UCSD-AML1 (cell line): ENCODE measurements around the gene PYCARD.
A peak's percentile ranks its signal among the peaks of the same experiment; 100 is the strongest.
"Not testable (repeated sequence)": the region's sequence is repeated elsewhere in the genome, so short reads cannot be mapped to it uniquely, and the experiment has no call there.

Experiments used
- DNase-seq: peaks from one replicate; lab custom pipeline; 2025; ENCODE audit not compliant: unreplicated experiment; lab: John Stamatoyannopoulos, UW

Gene PYCARD

DNA sequence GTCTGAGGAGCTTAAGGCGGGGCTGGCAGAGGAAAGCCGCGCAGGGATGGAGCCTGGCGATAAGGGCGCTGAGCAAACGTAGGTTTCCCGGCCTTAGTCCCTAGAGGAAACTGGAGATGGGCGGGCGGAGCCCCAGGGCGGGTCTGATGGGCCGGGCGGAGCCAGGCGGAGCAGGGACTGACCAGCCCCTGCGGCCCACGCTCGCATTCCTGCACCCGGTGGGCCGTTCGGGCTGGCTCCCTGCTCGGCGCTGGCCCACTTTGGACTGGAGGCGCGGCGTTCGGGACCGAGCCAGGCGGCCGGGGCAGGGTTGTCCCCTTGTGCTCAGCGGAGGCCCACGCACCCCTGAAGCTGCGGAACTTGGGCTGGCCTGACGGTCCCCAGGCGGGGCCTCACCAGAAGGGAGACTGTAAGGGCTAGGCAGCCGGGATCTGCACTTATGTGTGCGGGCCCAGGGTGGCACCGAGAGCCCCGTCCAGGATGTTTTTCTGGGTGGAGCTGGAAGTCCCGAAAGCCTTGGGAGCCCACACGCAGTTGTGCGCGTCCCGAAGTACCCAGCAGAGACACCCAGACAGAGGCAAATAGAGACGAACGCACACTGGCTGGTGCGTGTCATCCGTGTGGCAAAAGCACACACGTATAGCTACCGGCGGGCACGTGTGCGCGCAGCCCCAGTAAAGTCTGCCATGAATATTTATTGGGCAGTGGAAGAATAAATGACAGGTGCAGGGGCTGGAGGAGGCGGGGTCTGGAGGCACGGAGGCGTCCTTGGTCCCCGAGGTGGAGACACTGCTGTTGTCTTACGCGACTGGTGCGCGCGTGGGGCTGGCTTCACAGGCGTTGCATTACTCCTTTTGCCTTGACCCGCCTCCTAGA, 13.0 kb upstream of the PYCARD start:
- no peak for DNase-seq

DNA sequence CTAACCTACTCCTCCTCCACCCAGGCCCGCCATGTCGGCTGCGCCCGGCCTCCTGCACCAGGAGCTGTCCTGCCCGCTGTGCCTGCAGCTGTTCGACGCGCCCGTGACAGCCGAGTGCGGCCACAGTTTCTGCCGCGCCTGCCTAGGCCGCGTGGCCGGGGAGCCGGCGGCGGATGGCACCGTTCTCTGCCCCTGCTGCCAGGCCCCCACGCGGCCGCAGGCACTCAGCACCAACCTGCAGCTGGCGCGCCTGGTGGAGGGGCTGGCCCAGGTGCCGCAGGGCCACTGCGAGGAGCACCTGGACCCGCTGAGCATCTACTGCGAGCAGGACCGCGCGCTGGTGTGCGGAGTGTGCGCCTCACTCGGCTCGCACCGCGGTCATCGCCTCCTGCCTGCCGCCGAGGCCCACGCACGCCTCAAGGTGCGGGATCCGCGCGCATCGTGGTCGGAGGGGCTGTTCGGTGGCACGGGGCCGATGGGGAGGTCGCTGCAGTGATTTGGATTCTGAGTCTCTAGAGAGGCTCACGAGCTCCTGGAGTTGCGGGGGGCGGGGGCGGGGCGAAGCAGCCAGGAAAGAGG, 12.2 kb upstream of the PYCARD start:
- DNase-seq, result no peak

GRCh38 chr16:31213877-31214707, 11.5 kb upstream of the PYCARD start, which contains the start of gene TRIM72:
Gene TRIM72, plus strand, starts transcription at chr16:31214119. Its CDS starts 620 bp downstream, at chr16:31214739.
- no peak for DNase-seq

- DNase-seq, result no peak
Observed at GRCh38 chr16:31213342-31213741, 10.8 kb upstream of the PYCARD start.

DNA sequence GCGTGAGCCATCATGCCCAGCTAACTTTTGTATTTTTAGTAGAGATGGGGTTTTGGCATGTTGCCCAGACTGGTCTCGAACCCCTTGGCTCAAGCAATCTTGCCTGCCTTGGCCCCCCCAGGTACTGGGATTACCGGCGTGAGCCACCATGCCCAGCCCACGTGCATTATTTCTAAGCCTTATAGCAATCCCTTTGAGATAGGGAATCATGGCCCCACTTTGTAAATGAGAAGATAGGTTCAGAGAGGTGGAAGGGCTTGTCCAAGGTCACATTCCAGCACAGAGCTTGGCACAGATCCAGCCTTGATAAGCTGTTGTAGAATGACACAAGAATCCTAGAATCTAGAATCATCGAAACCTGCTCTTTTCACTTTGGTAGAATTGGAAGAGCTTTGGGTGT, 4.2 kb upstream of the PYCARD start:
- no peak for DNase-seq

DNA sequence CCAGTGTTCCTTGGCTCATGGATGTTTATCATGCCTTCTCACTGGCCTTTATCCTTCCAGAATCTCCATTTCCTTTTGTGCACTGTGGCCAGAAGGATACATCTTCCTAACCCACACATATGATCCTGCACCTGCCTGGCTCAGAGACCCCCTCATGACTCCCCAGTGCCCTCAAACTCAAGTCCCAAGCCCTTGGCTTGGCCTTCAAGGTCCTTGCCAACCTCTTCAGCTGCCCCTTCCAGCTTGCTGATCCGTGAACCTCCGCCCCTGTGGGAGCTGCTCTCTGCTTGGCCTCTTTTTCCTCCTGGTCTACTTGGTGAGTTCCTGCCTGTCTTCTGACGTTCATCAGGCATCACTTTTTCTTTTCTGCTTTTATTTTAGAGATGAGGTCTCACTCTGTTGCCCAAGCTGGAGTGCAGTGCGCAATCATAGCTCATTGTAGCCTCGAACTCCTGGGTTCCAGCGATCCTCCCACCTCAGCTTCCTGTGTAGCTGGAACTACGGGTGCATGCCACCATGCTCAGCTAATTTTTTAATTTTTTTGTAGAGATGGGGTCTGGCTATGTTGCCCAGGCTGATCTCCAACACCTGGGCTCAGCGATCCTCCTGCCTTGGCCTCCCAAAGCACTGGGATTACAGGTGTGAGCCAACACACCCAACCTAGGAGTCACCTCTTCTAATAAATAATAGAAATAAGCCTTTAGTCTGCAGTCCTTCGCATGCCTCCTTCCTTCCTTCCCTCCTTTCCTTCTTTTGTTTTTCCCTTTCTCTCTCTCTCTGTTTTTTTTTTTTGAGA, 2.5 kb upstream of the PYCARD start:
- no peak for DNase-seq

GRCh38 chr16:31201582-31202413, 762 bp downstream of the PYCARD start:
- peak; percentile 70 for DNase-seq

- peak; percentile 37 for DNase-seq
Observed at GRCh38 chr16:31200821-31201568, 1.6 kb downstream of the PYCARD start.

GRCh38 chr16:31200111-31200510, 2.4 kb downstream of the PYCARD start:
- not testable (repeated sequence) for DNase-seq

GRCh38 chr16:31199430-31200041, 3.0 kb downstream of the PYCARD start:
- no peak for DNase-seq

- no peak for DNase-seq
Observed at GRCh38 chr16:31198207-31198882, 4.2 kb downstream of the PYCARD start.

DNA sequence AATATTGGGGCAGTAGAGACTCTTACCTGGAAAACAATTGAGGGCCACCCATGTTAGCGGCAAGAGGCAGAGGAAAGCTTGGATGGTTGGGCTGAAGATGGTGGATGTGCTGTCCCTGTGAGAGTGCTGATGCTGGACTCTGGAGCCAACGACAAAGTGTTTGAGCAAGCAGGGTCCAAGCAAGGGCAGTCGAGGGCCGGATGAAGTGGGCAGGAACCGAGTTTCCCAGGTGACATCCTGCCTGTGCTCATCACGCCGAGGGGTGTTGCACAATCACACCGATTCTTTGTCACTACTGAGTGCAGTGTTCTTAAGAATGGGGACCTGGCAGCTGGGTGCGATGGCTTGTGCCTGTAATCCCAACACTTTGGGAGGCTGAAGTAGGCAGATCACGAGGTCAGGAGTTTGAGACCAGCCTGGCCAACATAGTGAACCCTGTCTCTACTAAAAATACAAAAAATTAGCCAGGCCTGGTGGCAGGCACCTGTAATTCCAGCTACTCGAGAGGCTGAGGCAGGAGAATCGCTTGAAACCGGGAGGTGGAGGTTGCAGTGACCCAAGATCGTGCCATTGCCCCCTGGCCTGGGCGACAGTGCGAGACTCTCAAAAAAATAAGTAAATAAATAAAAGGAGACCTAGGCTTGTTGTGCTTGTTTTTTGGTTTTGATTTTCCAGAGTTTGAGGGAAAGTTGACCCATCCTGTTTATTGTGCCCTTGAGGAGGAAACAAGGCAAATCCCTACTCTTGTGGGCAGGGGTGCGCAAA, 6.1 kb downstream of the PYCARD start:
- DNase-seq, result no peak

- DNase-seq, result not testable (repeated sequence)
Observed at GRCh38 chr16:31195861-31196260, 6.7 kb downstream of the PYCARD start.

GRCh38 chr16:31194898-31195297, 7.7 kb downstream of the PYCARD start:
- no peak for DNase-seq

DNA sequence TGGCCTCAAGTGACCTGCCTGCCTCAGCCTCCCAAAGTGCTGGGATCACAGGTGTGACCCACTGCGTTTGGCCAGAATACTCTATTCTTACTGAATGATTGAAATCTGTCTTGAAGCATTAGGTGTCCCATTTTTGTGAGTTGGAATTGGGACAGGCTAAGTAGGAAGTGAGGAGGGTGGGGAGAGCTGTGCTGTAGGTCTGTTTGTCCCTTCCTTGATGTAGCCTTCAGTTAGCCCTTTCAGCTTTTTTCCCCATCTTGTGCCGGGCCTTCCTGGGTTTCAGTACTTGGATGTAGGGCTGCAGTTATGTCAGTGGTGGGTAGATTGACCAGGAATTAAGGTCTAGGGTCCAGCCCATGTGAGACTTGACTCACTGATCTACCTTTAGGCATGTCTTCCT, 8.7 kb downstream of the PYCARD start:
- no peak for DNase-seq

- no peak for DNase-seq
Observed at GRCh38 chr16:31192856-31193642, 9.5 kb downstream of the PYCARD start.
